Keratinocyte (primary cell): ENCODE data around the gene CRLF1.

Experiments
- EZH2 ChIP-seq: IDR thresholded peaks from one replicate; pipeline ENCODE4 v1.6.1; 2012; ENCODE audit warnings: inconsistent platforms, mild to moderate bottlenecking, low read length, moderate library complexity
- TF ChIP-seq, protein P1 (sequence below), 3 experiments: IDR thresholded peaks in 1 of 3; conservative IDR thresholded peaks in 1 of 3; optimal IDR thresholded peaks in 1 of 3; 2 replicates in 2 of 3; 3 replicates in 1 of 3; pipeline versions ENCODE3 to v1.5.1; 2011; ENCODE audit warnings: low read length in 3 of 3, mild to moderate bottlenecking in 3 of 3, moderate library complexity in 2 of 3, control low read depth in 1 of 3, inconsistent platforms in 1 of 3; ENCODE audit not compliant: insufficient read depth in 2 of 3; ENCODE audit errors: extremely low read depth in 1 of 3

DNA sequence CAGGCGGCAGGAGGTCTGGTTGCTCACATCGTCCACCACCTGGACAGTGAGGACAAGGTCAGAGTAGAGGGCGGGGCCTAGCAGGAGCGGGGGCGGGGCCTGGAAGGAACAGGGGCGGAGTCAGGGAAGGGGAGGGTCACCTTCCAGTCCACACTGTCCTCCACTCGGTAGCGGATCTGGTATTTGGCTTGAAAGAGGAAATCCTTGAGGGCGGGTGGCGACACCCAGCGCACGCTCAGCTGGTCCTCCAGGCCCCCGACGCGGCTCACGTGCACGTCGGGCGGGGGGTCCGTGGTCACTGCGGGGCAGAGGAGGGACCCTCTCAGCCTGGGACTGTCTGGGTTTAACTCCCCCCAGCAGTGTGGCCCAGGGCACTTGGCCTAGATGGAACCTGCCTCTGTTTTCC, 9.8 kb downstream of the CRLF1 start:
- TF ChIP-seq, protein P1, sequence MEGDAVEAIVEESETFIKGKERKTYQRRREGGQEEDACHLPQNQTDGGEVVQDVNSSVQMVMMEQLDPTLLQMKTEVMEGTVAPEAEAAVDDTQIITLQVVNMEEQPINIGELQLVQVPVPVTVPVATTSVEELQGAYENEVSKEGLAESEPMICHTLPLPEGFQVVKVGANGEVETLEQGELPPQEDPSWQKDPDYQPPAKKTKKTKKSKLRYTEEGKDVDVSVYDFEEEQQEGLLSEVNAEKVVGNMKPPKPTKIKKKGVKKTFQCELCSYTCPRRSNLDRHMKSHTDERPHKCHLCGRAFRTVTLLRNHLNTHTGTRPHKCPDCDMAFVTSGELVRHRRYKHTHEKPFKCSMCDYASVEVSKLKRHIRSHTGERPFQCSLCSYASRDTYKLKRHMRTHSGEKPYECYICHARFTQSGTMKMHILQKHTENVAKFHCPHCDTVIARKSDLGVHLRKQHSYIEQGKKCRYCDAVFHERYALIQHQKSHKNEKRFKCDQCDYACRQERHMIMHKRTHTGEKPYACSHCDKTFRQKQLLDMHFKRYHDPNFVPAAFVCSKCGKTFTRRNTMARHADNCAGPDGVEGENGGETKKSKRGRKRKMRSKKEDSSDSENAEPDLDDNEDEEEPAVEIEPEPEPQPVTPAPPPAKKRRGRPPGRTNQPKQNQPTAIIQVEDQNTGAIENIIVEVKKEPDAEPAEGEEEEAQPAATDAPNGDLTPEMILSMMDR (optimal IDR thresholded peaks at IDR 0.05 in 1 of 3, IDR thresholded peaks at IDR 0.05 in 1 of 3, conservative IDR thresholded peaks at IDR 0.05 in 1 of 3; ENCODE audit: extremely low read depth in 1 of 3, insufficient read depth in 2 of 3, low read length in 3 of 3): no peak
- no peak for TF ChIP-seq EZH2
